Femur (tissue), 1 donor: ENCODE data around the gene EFNA3.
A peak's percentile ranks its signal among the peaks of the same experiment; 100 is the strongest.

Experiments used
- DNase-seq: peaks from one replicate; pipeline ENCODE4 v3.0.0-alpha.2; 2017

The EFNA3 gene

GRCh38 chr1:155085504-155086127, 7.0 kb downstream of the EFNA3 start:
- peak; percentile 69 for DNase-seq

- peak; percentile 82 for DNase-seq
Measured at GRCh38 chr1:155086128-155086741, 7.6 kb downstream of the EFNA3 start.

GRCh38 chr1:155086856-155087535, 8.4 kb downstream of the EFNA3 start:
- no peak for DNase-seq

GRCh38 chr1:155091071-155092051, 12.7 kb downstream of the EFNA3 start:
- DNase-seq: peak; percentile 85

GRCh38 chr1:155092131-155092530, 13.5 kb downstream of the EFNA3 start:
- no peak for DNase-seq

- no peak for DNase-seq
Measured at GRCh38 chr1:155092641-155093040, 14.0 kb downstream of the EFNA3 start.

- DNase-seq: peak; percentile 77
Measured at GRCh38 chr1:155093911-155094621, 15.4 kb downstream of the EFNA3 start.

- DNase-seq: no peak
Measured at GRCh38 chr1:155094622-155094948, 15.9 kb downstream of the EFNA3 start.

- DNase-seq: no peak
Measured at GRCh38 chr1:155099331-155099730, 20.7 kb downstream of the EFNA3 start.

GRCh38 chr1:155103325-155103724, 24.7 kb downstream of the EFNA3 start:
- DNase-seq: no peak

- DNase-seq: no peak
Measured at GRCh38 chr1:155104605-155105534, 26.2 kb downstream of the EFNA3 start.

- no peak for DNase-seq
Measured at GRCh38 chr1:155105604-155106011, 27.0 kb downstream of the EFNA3 start.

GRCh38 chr1:155106862-155107261, 28.2 kb downstream of the EFNA3 start:
- DNase-seq: no peak

GRCh38 chr1:155107309-155108264, 28.9 kb downstream of the EFNA3 start:
- DNase-seq: no peak

GRCh38 chr1:155108296-155108695, 29.7 kb downstream of the EFNA3 start:
- DNase-seq: no peak

GRCh38 chr1:155110381-155110780, 31.7 kb downstream of the EFNA3 start:
- DNase-seq: no peak

- no peak for DNase-seq
Measured at GRCh38 chr1:155110826-155111225, 32.2 kb downstream of the EFNA3 start.

GRCh38 chr1:155113450-155113980, 34.9 kb downstream of the EFNA3 start:
- no peak for DNase-seq

GRCh38 chr1:155116113-155116764, 37.6 kb downstream of the EFNA3 start:
- DNase-seq: no peak
